HG02938 (cell line): ENCODE data around the gene MIOX.
"Not testable (repeated sequence)": the region's sequence is repeated elsewhere in the genome, so short reads cannot be mapped to it uniquely, and the experiment has no call there.

Source experiments
- ATAC-seq: cut with Tn5 transposase; IDR thresholded peaks from one replicate; pipeline ENCODE4 v1.9.1; 2021; ENCODE audit warnings: mild to moderate bottlenecking, moderate library complexity; ENCODE audit not compliant: unreplicated experiment

Gene MIOX

GRCh38 chr22:50513175-50513574 is 26.5 kb downstream of the MIOX start:
- ATAC-seq, result no peak

- no peak for ATAC-seq
Observed at GRCh38 chr22:50516068-50516467, 29.4 kb downstream of the MIOX start.

GRCh38 chr22:50516891-50517290 is 30.2 kb downstream of the MIOX start:
- no peak for ATAC-seq

- ATAC-seq, result no peak
Observed at GRCh38 chr22:50517495-50518260, 31.0 kb downstream of the MIOX start.

- no peak for ATAC-seq
Observed at GRCh38 chr22:50518606-50519005, 31.9 kb downstream of the MIOX start.

- ATAC-seq, result no peak
Observed at GRCh38 chr22:50519151-50519550, 32.5 kb downstream of the MIOX start.

GRCh38 chr22:50520184-50520583 is 33.5 kb downstream of the MIOX start:
- ATAC-seq, result not testable (repeated sequence)

- ATAC-seq, result no peak
Observed at GRCh38 chr22:50520826-50521453, 34.3 kb downstream of the MIOX start.

- no peak for ATAC-seq
Observed at GRCh38 chr22:50521710-50522109, 35.1 kb downstream of the MIOX start.

GRCh38 chr22:50522208-50522805 is 35.6 kb downstream of the MIOX start:
- no peak for ATAC-seq

GRCh38 chr22:50522806-50523438 is 36.3 kb downstream of the MIOX start:
- ATAC-seq, result no peak

GRCh38 chr22:50523458-50523805 is 36.8 kb downstream of the MIOX start:
- ATAC-seq, result no peak

- no peak for ATAC-seq
Observed at GRCh38 chr22:50523806-50524675, 37.4 kb downstream of the MIOX start.

- no peak for ATAC-seq
Observed at GRCh38 chr22:50524676-50525103, 38.0 kb downstream of the MIOX start.

- ATAC-seq, result peak; percentile 38
Observed at GRCh38 chr22:50525104-50525857, 38.6 kb downstream of the MIOX start, which contains the start of gene SCO2. Gene SCO2, minus strand, starts transcription at chr22:50525598. Its CDS starts 1,187 bp downstream, at chr22:50524411.

GRCh38 chr22:50525858-50526107 is 39.1 kb downstream of the MIOX start:
- ATAC-seq, result no peak

- peak; percentile 22 for ATAC-seq
Observed at GRCh38 chr22:50526108-50526833, 39.6 kb downstream of the MIOX start.

GRCh38 chr22:50526834-50527801 is 40.5 kb downstream of the MIOX start:
- no peak for ATAC-seq
